ENCODE data around the gene RBSN.

The RBSN gene

DNA sequence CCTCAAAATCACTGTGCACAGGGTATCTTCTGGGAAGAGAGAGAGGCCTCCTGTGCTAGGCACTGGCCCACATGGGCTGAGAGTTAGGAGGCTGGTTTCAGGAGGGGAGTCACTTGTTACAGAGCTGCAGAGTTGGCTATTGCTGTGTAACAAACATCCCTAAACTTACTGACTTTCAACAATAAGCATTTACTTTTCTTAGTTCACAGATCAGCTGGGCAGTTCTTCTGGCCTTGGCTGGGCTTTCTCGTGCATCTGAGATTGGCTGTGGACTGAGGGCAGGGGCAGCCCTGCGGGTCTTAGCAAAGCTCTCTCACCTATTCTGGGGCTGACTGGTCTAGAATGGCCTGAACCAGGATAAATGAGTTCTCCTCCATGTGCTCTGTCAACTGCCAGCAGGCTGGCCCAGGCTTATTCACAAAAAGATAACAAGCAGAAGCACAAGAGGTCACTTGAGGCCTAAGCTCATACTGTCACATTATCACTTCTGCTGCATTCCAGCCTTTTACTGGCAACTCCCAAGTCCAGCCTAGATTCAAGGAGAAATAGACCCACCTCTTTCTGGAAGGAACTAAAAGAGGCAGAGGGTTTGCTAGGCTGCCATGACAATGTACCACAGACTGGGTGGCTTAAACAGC, 17.2 kb upstream of the RBSN start:
- Histone ChIP-seq H3K4me1 (ENCODE audit: control insufficient read depth in 2 of 2, insufficient read depth in 2 of 2, low read length in 2 of 2) (no peaks in the 10 kb centered on the region), H3K9me3 (ENCODE audit: control insufficient read depth in 2 of 2, low read length in 2 of 2) (no peaks in the 10 kb centered on the region), H3K4me3 (ENCODE audit: low read length in 2 of 2) (no peak overlapping the region), H3K36me3 (ENCODE audit: control insufficient read depth in 2 of 2, insufficient read depth in 2 of 2, low read length in 2 of 2) (no peaks in the 10 kb centered on the region), H3K27me3 (ENCODE audit: control insufficient read depth in 2 of 2, insufficient read depth in 2 of 2, low read length in 2 of 2) (no peaks in the 10 kb centered on the region), H3K27ac (ENCODE audit: low read depth in 2 of 2, low read length in 2 of 2) (no peak overlapping the region), H3K9ac (ENCODE audit: low read depth in 1 of 2, low read length in 2 of 2) (no peak overlapping the region)

DNA sequence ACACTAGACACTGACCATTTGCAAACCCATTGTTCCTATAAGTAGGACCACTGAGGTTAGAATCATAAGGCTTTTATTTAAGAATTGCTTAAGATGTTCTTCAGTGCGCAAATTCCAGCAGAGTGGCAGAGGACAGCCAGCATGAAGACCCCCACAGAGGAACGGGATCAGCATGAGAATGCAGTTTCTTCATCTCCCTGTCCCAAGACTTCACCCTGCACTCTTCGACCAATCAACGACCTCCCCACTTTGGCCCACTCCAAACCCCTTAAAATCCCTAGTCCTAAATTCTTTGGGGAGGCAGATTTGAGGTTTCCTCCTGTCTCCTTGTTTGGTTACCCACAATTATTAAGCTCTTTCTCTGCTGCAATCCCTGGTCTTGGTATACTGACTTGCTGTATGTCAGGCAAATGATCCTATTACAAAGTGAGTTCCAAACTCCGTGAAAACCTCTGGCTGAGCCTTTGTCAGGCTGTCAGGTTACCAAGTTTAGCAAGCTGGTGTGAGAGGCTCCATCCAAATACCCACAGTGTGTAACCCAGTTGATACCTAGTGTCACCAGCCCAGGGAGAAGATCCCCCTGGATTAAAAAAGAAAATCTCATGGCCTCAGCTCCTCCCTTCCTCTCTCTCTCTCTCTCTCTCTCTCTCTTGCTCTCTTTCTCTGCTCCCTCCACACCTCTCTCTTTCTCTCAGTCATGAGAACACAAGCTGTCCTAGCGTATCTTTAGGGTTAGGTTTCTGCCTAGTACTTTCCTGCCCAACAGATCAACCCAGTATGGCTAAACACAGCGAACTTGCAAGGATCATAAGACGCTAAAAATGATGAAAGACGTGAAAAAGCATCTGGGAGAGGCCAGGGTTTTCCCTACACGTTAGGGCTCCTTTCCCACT, 15.8 kb upstream of the RBSN start:
- no peak overlapping the region for H3K27ac ChIP-seq (ENCODE audit: low read depth in 2 of 2, low read length in 2 of 2)
- H3K4me3 ChIP-seq (ENCODE audit: low read length in 2 of 2): no peak overlapping the region
- H3K9ac ChIP-seq (ENCODE audit: low read depth in 1 of 2, low read length in 2 of 2): no peak overlapping the region
- H3K4me1 ChIP-seq (ENCODE audit: control insufficient read depth in 2 of 2, insufficient read depth in 2 of 2, low read length in 2 of 2): no peaks in the 10 kb centered on the region
- H3K9me3 ChIP-seq (ENCODE audit: control insufficient read depth in 2 of 2, low read length in 2 of 2): no peaks in the 10 kb centered on the region
- no peaks in the 10 kb centered on the region for H3K27me3 ChIP-seq (ENCODE audit: control insufficient read depth in 2 of 2, insufficient read depth in 2 of 2, low read length in 2 of 2)
- no peaks in the 10 kb centered on the region for H3K36me3 ChIP-seq (ENCODE audit: control insufficient read depth in 2 of 2, insufficient read depth in 2 of 2, low read length in 2 of 2)

DNA sequence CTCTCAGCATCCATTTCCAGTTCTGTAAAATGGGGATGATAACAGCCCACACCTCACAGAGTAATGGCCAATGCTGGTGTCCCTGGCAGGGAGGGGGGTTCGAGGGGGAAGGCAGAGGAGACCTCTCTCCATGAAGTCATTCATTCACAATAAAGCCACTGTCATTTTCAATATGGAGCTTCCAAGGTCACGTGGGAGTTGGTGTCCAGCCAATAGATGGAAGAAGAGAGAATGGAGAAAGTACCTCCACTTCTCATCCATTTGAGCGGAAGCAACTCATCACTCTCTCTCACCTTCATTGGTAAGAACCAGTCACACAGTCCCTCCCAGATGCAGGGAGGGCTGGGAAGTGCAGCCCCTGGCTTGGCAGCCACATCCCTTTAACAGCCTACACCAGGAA, 14.9 kb upstream of the RBSN start:
- H3K9ac ChIP-seq (ENCODE audit: low read depth in 1 of 2, low read length in 2 of 2): no peak overlapping the region
- no peaks in the 10 kb centered on the region for H3K9me3 ChIP-seq (ENCODE audit: control insufficient read depth in 2 of 2, low read length in 2 of 2)
- no peak overlapping the region for H3K4me3 ChIP-seq (ENCODE audit: low read length in 2 of 2)
- no peak overlapping the region for H3K27ac ChIP-seq (ENCODE audit: low read depth in 2 of 2, low read length in 2 of 2)
- H3K36me3 ChIP-seq (ENCODE audit: control insufficient read depth in 2 of 2, insufficient read depth in 2 of 2, low read length in 2 of 2): no peaks in the 10 kb centered on the region
- no peaks in the 10 kb centered on the region for H3K4me1 ChIP-seq (ENCODE audit: control insufficient read depth in 2 of 2, insufficient read depth in 2 of 2, low read length in 2 of 2)
- H3K27me3 ChIP-seq (ENCODE audit: control insufficient read depth in 2 of 2, insufficient read depth in 2 of 2, low read length in 2 of 2): peaks cover 0 to 2% of the 10 kb centered on the region in 2 donors

DNA sequence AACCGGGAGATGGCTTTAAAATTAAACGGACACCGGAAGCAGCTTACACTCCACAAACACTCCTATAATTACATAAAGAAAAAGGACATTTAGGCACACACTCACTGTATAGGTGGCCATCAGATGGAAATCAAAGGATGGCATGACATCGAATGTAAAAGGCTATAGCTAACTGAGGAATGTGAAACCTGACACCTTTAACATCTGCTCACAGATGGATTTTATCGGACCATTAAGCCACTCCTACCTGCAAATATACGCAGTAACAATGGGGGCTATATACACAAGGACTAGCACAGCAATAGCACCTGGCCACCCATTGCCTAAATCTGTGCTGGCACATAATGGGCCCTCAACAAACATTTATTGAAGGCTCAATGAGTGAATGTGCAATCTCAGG, 14.5 kb upstream of the RBSN start:
- H3K36me3 ChIP-seq (ENCODE audit: control insufficient read depth in 2 of 2, insufficient read depth in 2 of 2, low read length in 2 of 2): no peaks in the 10 kb centered on the region

DNA sequence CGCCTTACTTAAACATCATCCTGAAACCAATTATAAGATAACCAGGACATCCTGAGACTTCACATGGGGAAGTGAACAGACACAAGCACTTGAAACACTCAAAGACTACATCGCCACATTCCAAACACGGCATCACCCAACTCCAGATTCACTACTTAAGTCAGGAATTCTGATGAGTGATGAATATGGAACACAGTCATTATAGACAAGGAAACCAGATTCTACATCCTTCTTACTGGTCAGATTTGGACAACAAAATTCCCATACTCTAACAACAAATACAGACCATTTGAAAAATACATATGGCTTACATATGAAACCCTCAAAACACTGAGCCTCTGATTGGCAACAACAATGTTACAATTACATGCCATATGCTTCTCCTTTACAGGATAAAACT, 13.1 kb upstream of the RBSN start:
- H3K9ac ChIP-seq (ENCODE audit: low read depth in 1 of 2, low read length in 2 of 2): no peak overlapping the region
- peaks cover 0 to 3% of the 10 kb centered on the region in 2 donors for H3K4me1 ChIP-seq (ENCODE audit: control insufficient read depth in 2 of 2, insufficient read depth in 2 of 2, low read length in 2 of 2)
- H3K27me3 ChIP-seq (ENCODE audit: control insufficient read depth in 2 of 2, insufficient read depth in 2 of 2, low read length in 2 of 2): peaks cover 0 to 3% of the 10 kb centered on the region in 2 donors
- H3K27ac ChIP-seq (ENCODE audit: low read depth in 2 of 2, low read length in 2 of 2): no peak overlapping the region
- no peaks in the 10 kb centered on the region for H3K9me3 ChIP-seq (ENCODE audit: control insufficient read depth in 2 of 2, low read length in 2 of 2)
- no peak overlapping the region for H3K4me3 ChIP-seq (ENCODE audit: low read length in 2 of 2)
- H3K36me3 ChIP-seq (ENCODE audit: control insufficient read depth in 2 of 2, insufficient read depth in 2 of 2, low read length in 2 of 2): no peaks in the 10 kb centered on the region

More for the DNA sequence above, 14.5 kb upstream of the RBSN start:
- H3K9me3 ChIP-seq (ENCODE audit: control insufficient read depth in 2 of 2, low read length in 2 of 2): no peaks in the 10 kb centered on the region
- no peak overlapping the region for H3K9ac ChIP-seq (ENCODE audit: low read depth in 1 of 2, low read length in 2 of 2)
- H3K4me1 ChIP-seq (ENCODE audit: control insufficient read depth in 2 of 2, insufficient read depth in 2 of 2, low read length in 2 of 2): no peaks in the 10 kb centered on the region
- H3K27me3 ChIP-seq (ENCODE audit: control insufficient read depth in 2 of 2, insufficient read depth in 2 of 2, low read length in 2 of 2): peaks cover 0 to 3% of the 10 kb centered on the region in 2 donors
- H3K4me3 ChIP-seq (ENCODE audit: low read length in 2 of 2): no peak overlapping the region
- H3K27ac ChIP-seq (ENCODE audit: low read depth in 2 of 2, low read length in 2 of 2): no peak overlapping the region

DNA sequence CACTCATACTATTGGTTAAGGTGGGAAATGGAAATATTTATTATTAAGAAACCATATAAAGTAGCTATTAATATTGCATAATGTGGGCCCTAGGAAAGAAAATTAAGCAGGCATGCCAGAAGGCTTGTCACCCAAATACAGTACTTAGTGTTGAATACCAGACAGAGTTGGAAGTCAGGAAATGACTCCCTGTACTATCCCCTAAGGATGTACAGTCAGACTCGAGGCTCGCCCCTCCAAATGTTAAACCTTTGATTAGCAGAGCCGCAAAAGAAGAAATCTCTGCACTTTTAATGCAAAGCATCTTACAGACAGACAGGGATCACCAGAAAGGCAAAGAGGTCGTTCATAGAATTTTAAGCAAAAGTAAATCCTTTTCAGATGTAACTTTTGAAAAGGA, 11.3 kb upstream of the RBSN start:
- Histone ChIP-seq H3K4me1 (ENCODE audit: control insufficient read depth in 2 of 2, insufficient read depth in 2 of 2, low read length in 2 of 2) (peaks cover 0 to 3% of the 10 kb centered on the region in 2 donors), H3K27me3 (ENCODE audit: control insufficient read depth in 2 of 2, insufficient read depth in 2 of 2, low read length in 2 of 2) (peaks cover 0 to 3% of the 10 kb centered on the region in 2 donors), H3K36me3 (ENCODE audit: control insufficient read depth in 2 of 2, insufficient read depth in 2 of 2, low read length in 2 of 2) (no peaks in the 10 kb centered on the region), H3K9ac (ENCODE audit: low read depth in 1 of 2, low read length in 2 of 2) (no peak overlapping the region), H3K9me3 (ENCODE audit: control insufficient read depth in 2 of 2, low read length in 2 of 2) (no peaks in the 10 kb centered on the region), H3K27ac (ENCODE audit: low read depth in 2 of 2, low read length in 2 of 2) (no peak overlapping the region), H3K4me3 (ENCODE audit: low read length in 2 of 2) (no peak overlapping the region)

DNA sequence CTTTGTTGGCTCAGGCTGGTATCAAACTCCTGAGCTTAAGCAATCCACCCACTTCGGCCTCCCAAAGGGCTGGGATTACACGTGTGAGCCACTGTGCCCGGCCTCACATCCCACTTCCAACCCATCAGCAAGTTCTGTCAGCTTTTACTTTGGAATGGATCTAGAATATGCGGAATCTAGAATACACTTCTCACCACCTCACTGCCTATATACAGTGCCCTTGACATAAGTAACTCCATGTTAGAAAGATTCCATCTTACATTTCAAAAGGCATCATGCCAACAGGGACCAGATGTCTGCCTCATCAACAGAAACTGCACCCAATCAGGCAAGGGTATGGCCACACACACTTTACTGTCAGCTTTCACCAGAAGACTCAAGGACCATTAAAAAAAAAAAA, 9.9 kb upstream of the RBSN start:
- Histone ChIP-seq H3K27me3 (ENCODE audit: control insufficient read depth in 2 of 2, insufficient read depth in 2 of 2, low read length in 2 of 2) (peaks cover 0 to 3% of the 10 kb centered on the region in 2 donors), H3K36me3 (ENCODE audit: control insufficient read depth in 2 of 2, insufficient read depth in 2 of 2, low read length in 2 of 2) (no peaks in the 10 kb centered on the region), H3K9me3 (ENCODE audit: control insufficient read depth in 2 of 2, low read length in 2 of 2) (no peaks in the 10 kb centered on the region), H3K27ac (ENCODE audit: low read depth in 2 of 2, low read length in 2 of 2) (no peak overlapping the region), H3K4me1 (ENCODE audit: control insufficient read depth in 2 of 2, insufficient read depth in 2 of 2, low read length in 2 of 2) (peaks cover 0 to 3% of the 10 kb centered on the region in 2 donors), H3K4me3 (ENCODE audit: low read length in 2 of 2) (no peak overlapping the region), H3K9ac (ENCODE audit: low read depth in 1 of 2, low read length in 2 of 2) (no peak overlapping the region)

DNA sequence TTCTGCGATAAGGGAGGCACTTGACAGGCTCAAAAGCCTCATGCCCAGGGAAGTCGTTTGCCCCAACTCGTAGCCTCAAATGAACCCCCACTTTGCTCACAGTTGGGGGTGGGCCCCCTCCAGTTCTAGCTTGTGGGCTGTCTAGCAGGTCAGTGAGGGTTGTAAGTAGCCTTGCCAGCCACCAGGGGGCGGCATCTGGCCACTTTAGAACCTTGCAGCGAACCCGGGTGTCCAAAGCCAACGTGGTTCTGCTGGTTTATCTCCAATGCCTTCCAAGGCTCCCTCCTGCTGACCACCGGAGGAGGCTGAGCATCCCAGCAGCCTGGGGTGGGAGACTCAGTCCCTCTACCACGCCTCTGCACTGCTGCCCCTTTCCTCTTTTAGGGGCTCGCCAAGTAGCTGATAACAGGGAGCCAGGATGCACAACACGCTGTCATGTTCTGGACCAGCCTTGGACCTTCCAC, 9.2 kb upstream of the RBSN start:
- Histone ChIP-seq H3K9me3 (ENCODE audit: control insufficient read depth in 2 of 2, low read length in 2 of 2) (no peaks in the 10 kb centered on the region), H3K27me3 (ENCODE audit: control insufficient read depth in 2 of 2, insufficient read depth in 2 of 2, low read length in 2 of 2) (peaks cover 0 to 3% of the 10 kb centered on the region in 2 donors), H3K27ac (ENCODE audit: low read depth in 2 of 2, low read length in 2 of 2) (no peak overlapping the region), H3K36me3 (ENCODE audit: control insufficient read depth in 2 of 2, insufficient read depth in 2 of 2, low read length in 2 of 2) (no peaks in the 10 kb centered on the region), H3K9ac (ENCODE audit: low read depth in 1 of 2, low read length in 2 of 2) (no peak overlapping the region), H3K4me1 (ENCODE audit: control insufficient read depth in 2 of 2, insufficient read depth in 2 of 2, low read length in 2 of 2) (peaks cover 3 to 5% of the 10 kb centered on the region in 2 donors), H3K4me3 (ENCODE audit: low read length in 2 of 2) (no peak overlapping the region)

DNA sequence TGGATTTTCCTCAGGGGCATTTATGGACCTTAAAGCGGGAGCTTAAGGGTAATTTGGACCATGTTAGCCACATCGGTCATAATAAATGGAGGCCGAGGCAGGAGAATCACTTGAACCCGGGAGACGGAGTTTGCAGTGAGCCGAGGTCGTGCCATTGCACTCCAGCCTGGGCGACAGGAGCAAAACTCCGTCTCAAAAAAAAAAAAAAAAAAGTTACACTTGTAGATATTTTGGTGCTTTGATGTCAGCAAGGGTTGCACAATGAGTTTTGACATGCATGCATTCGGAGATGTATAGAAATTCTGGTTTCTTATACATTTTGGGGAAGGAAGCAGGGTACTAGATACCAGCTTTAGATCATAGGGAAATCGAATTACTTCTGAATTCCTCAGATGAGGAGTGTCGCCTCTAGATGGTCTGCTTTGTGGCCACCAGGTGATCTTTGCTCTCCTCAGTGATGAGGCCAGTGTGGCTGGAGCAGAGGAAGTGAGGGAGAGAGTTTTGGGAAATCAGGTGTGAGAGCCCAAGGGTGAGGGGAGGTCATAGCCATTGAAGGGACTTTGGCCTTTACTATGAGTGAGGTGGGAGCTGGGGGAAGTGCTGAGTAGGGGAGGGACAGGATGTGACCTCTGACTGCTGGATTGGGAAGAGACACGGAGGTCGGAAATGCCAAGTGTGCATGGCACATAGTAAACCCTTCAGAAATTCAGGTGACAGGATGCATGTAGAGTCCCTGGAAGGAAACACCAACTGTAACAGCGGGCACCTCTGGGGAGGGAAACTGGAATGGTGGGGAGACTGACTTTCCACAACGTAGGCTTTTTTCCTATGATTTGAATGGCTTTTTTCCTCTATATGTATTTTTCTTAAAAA, 8.4 kb upstream of the RBSN start:
- H3K9ac ChIP-seq (ENCODE audit: low read depth in 1 of 2, low read length in 2 of 2): no peak overlapping the region
- peaks cover 8 to 11% of the 10 kb centered on the region in 2 donors for H3K4me1 ChIP-seq (ENCODE audit: control insufficient read depth in 2 of 2, insufficient read depth in 2 of 2, low read length in 2 of 2)
- no peak overlapping the region for H3K27ac ChIP-seq (ENCODE audit: low read depth in 2 of 2, low read length in 2 of 2)
- no peak overlapping the region for H3K4me3 ChIP-seq (ENCODE audit: low read length in 2 of 2)
- no peaks in the 10 kb centered on the region for H3K36me3 ChIP-seq (ENCODE audit: control insufficient read depth in 2 of 2, insufficient read depth in 2 of 2, low read length in 2 of 2)
- H3K27me3 ChIP-seq (ENCODE audit: control insufficient read depth in 2 of 2, insufficient read depth in 2 of 2, low read length in 2 of 2): peaks cover 0 to 3% of the 10 kb centered on the region in 2 donors
- H3K9me3 ChIP-seq (ENCODE audit: control insufficient read depth in 2 of 2, low read length in 2 of 2): no peaks in the 10 kb centered on the region

Data from mucosa of rectum (tissue), 2 donors.